ENCODE results near the gene DBN1.
A peak's percentile ranks its signal among the peaks of the same experiment; 100 is the strongest.

DNA sequence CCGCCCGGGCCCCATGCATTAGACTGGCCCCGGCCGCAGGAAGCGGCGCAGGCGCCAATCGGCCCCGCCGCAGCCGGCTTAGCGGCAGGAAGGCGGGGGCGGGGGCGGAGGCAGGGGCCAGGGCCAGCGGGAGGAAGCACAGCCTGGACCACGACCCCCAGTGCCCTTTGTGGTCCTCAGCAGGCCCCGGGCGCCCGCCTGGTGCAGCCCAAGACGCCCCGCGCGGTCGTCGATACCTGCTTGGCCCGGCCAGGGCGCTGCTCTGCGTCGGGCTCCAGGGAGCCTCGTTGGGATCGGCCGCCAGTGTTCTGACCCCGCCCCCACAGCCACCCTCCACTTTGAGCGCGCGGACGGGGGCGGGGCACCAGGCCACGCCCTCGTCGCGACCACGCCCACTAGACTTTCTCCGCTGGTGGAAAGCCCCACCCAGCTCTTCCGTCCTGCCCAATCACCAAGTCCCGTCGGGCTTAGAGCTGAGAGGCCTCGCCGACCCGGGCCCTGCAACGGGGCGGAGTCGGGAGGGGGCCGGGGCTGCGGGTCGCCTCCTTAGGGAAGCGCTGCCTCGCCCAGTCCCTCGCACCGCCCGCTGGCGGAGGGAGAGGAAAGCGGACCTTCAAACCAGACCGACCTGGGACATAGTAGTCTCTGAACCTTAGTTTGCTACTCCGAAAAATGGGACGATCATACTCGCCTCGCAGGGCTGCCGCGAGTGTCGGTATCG lies 24.0 kb upstream of the DBN1 start, which contains the start of gene PDLIM7:
- no peak for TF ChIP-seq EZH2 (IDR thresholded peaks at IDR 0.05; ENCODE audit: borderline replicate concordance, low read length)
- TF ChIP-seq, protein P1, sequence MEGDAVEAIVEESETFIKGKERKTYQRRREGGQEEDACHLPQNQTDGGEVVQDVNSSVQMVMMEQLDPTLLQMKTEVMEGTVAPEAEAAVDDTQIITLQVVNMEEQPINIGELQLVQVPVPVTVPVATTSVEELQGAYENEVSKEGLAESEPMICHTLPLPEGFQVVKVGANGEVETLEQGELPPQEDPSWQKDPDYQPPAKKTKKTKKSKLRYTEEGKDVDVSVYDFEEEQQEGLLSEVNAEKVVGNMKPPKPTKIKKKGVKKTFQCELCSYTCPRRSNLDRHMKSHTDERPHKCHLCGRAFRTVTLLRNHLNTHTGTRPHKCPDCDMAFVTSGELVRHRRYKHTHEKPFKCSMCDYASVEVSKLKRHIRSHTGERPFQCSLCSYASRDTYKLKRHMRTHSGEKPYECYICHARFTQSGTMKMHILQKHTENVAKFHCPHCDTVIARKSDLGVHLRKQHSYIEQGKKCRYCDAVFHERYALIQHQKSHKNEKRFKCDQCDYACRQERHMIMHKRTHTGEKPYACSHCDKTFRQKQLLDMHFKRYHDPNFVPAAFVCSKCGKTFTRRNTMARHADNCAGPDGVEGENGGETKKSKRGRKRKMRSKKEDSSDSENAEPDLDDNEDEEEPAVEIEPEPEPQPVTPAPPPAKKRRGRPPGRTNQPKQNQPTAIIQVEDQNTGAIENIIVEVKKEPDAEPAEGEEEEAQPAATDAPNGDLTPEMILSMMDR (conservative IDR thresholded peaks at IDR 0.05 in 1 of 2, IDR thresholded peaks at IDR 0.05 in 1 of 2; ENCODE audit: extremely low read depth in 1 of 2, insufficient read depth in 1 of 2, low read depth in 1 of 2, low read length in 2 of 2), result peak in 1 of 2 donors; percentile 14
